ENCODE results near the gene ATF7IP2. TPM values are rescaled to one million over a fixed set of nuclear protein-coding genes. Genes with fewer than 3 reads are reported as not detected.

Gene ATF7IP2
- total RNA-seq, 2 experiments from 2014 or later: 25.8 to 27.0 TPM

- no peaks in the 10 kb centered on the region for H3K36me3 Mint-ChIP-seq (ENCODE audit: low read depth)
- no peak for TF ChIP-seq CTCF (IDR thresholded peaks at IDR 0.05)
- CTCF ChIA-PET: no interaction called here
Observed at GRCh38 chr16:10370096-10370726, 15.7 kb upstream of the ATF7IP2 start.

GRCh38 chr16:10371592-10371991, 14.3 kb upstream of the ATF7IP2 start:
- no peak overlapping the region for H3K27ac Mint-ChIP-seq
- ChIA-PET POLR2A (no interaction called here), CTCF (no interaction called here)
- TF ChIP-seq CTCF (IDR thresholded peaks at IDR 0.05): no peak
- no peaks in the 10 kb centered on the region for H3K36me3 Mint-ChIP-seq (ENCODE audit: low read depth)
- peaks cover 8% of the 10 kb centered on the region for H3K9me3 Mint-ChIP-seq
- ATAC-seq: no peak
- no peaks in the 10 kb centered on the region for H3K27me3 Mint-ChIP-seq
- H3K4me3 Mint-ChIP-seq: no peak overlapping the region
- intact Hi-C loops (cut with micrococcal nuclease): no loop called here
- no peak for DNase-seq
- H3K4me1 Mint-ChIP-seq (ENCODE audit: low read depth): no peaks in the 10 kb centered on the region

More at GRCh38 chr16:10370096-10370726, 15.7 kb upstream of the ATF7IP2 start:
- DNase-seq: no peak
- no peak for ATAC-seq
- intact Hi-C loops (cut with micrococcal nuclease): no loop called here
- Mint-ChIP-seq H3K4me3 (no peak overlapping the region), H3K27me3 (no peaks in the 10 kb centered on the region), H3K9me3 (peaks cover 6% of the 10 kb centered on the region), H3K27ac (no peak overlapping the region), H3K4me1 (ENCODE audit: low read depth) (no peaks in the 10 kb centered on the region)
- POLR2A ChIA-PET: no interaction called here

DNA sequence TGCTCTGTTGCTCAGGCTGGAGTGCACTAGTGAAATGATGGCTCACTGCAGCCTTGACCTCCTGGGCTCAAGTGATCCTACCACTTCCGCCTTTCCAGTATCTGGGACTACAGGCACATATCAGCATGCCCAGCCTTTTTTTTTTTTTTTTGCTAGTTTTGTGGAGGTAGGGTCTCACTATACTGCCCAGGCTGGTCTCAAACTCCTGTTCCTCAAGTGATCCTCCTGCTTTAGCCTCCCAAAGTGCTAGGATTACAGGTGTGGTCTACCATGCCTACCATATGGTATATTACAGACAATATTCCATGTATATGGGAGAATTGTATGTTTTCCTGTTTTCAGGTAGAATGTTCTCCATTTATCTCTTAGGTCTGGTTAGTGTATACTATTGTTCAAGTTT, 12.3 kb upstream of the ATF7IP2 start:
- no peaks in the 10 kb centered on the region for H3K36me3 Mint-ChIP-seq (ENCODE audit: low read depth)
- no peak overlapping the region for H3K4me3 Mint-ChIP-seq
- no peaks in the 10 kb centered on the region for H3K4me1 Mint-ChIP-seq (ENCODE audit: low read depth)
- POLR2A ChIA-PET: no interaction called here
- no peak for ATAC-seq
- H3K27me3 Mint-ChIP-seq: no peaks in the 10 kb centered on the region
- intact Hi-C loops (cut with micrococcal nuclease): no loop called here
- no peak overlapping the region for H3K27ac Mint-ChIP-seq
- TF ChIP-seq CTCF (IDR thresholded peaks at IDR 0.05): no peak
- H3K9me3 Mint-ChIP-seq: peaks cover 8% of the 10 kb centered on the region
- CTCF ChIA-PET: no interaction called here
- no peak for DNase-seq

GRCh38 chr16:10376229-10376628, 9.6 kb upstream of the ATF7IP2 start:
- Mint-ChIP-seq H3K4me1 (ENCODE audit: low read depth) (peaks cover 3% of the 10 kb centered on the region), H3K27ac (no peak overlapping the region), H3K36me3 (ENCODE audit: low read depth) (no peaks in the 10 kb centered on the region), H3K9me3 (peaks cover 6% of the 10 kb centered on the region), H3K4me3 (no peak overlapping the region), H3K27me3 (no peaks in the 10 kb centered on the region)
- DNase-seq (no peak), ATAC-seq (no peak)
- CTCF ChIA-PET: no interaction called here
- no peak for TF ChIP-seq CTCF (IDR thresholded peaks at IDR 0.05)
- POLR2A ChIA-PET: interaction anchor here (0.7 kb wide), 1 partner anchor 42 kb away, joined by 3 read pairs; no protein-coding TSS in a partner anchor
- intact Hi-C loops (cut with micrococcal nuclease): no loop called here

DNA sequence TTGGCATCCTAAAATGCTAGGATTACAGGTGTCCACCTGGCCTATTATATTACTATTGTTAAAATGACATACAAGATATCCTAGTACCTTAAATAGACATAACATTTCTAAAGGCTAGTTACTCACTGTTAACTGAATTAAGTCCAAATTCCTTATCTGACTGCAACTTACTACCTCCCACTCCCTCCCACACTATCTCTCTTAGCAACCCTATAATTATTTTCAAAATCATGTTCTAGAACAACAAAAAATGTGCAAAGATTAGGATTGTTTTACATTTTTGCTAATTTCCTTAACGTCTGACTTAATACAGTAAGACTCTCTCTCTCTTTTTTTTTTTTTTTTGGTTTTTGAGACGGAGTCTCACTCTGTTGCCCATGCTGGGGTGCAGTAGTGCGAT, 2.2 kb upstream of the ATF7IP2 start:
- peaks cover 8% of the 10 kb centered on the region for H3K9me3 Mint-ChIP-seq
- no peak for DNase-seq
- intact Hi-C loops (cut with micrococcal nuclease): no loop called here
- H3K27ac Mint-ChIP-seq: no peak overlapping the region
- H3K36me3 Mint-ChIP-seq (ENCODE audit: low read depth): peaks cover 24% of the 10 kb centered on the region
- no peaks in the 10 kb centered on the region for H3K27me3 Mint-ChIP-seq
- H3K4me1 Mint-ChIP-seq (ENCODE audit: low read depth): peaks cover 31% of the 10 kb centered on the region
- no peak for ATAC-seq
- no peak for TF ChIP-seq CTCF (IDR thresholded peaks at IDR 0.05)
- ChIA-PET POLR2A (no interaction called here), CTCF (no interaction called here)
- no peak overlapping the region for H3K4me3 Mint-ChIP-seq

All from activated CD8-positive, alpha-beta T cell treated with anti-CD3 and anti-CD28 coated beads for 36 hours (primary cell).